BE2C (cell line): Measurements from ENCODE around the gene PRKAB1.

Experiments used
- DNase-seq: peaks from one replicate; pipeline ENCODE4 v3.0.0-alpha.2; 2020
- H3K27me3 ChIP-seq: fragments of 250-450 bp; sonication (Bioruptor Pico); 2 replicates; pipeline ENCODE4 v1.5.1; 2020; ENCODE audit warnings: mild to moderate bottlenecking
- H3K36me3 ChIP-seq: fragments of 250-450 bp; sonication (Bioruptor Pico); 2 replicates; pipeline ENCODE4 v1.5.1; 2020; ENCODE audit warnings: mild to moderate bottlenecking
- H3K4me1 ChIP-seq: fragments of 250-450 bp; sonication (Bioruptor Pico); 2 replicates; pipeline ENCODE4 v1.5.1; 2020
- H3K4me3 ChIP-seq: 2 replicates; pipeline ENCODE4 v1.5.1; 2011; ENCODE audit warnings: low read depth, low read length
- H3K9me3 ChIP-seq: fragments of 250-450 bp; sonication (Bioruptor Pico); 2 replicates; pipeline ENCODE4 v1.5.1; 2020
- TF ChIP-seq, protein P1 (sequence below): IDR thresholded peaks from 2 replicates; pipeline ENCODE4 v1.5.1; 2012; ENCODE audit warnings: mild to moderate bottlenecking, low read depth, low read length

PRKAB1 gene

DNA sequence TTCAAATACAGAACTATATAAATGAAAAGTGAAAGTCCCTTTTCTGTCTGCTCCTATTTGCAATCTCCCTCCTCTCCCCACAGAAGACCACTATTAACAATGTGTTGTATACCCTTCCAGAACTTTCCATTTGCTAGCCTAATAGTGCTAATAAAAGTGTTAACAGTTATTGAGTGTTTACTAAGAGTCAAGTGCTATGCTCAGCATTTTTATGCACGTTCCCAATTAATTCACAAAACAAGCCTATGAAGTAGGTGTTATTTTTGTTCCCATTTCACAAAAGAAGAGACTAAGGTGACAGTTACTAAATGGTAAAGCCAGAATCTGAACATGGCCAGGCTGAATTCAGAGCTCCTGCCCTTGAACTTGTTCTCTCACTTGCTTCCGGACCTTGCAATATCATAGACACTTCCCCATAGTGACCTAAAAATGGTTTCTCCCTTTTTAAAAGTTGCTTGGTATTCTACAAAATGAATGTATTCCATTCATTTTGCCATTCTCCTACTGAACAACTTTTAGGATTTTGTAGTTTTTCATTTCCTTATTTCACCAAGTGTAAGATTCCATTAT is 1.6 kb upstream of the PRKAB1 start:
- TF ChIP-seq, protein P1, sequence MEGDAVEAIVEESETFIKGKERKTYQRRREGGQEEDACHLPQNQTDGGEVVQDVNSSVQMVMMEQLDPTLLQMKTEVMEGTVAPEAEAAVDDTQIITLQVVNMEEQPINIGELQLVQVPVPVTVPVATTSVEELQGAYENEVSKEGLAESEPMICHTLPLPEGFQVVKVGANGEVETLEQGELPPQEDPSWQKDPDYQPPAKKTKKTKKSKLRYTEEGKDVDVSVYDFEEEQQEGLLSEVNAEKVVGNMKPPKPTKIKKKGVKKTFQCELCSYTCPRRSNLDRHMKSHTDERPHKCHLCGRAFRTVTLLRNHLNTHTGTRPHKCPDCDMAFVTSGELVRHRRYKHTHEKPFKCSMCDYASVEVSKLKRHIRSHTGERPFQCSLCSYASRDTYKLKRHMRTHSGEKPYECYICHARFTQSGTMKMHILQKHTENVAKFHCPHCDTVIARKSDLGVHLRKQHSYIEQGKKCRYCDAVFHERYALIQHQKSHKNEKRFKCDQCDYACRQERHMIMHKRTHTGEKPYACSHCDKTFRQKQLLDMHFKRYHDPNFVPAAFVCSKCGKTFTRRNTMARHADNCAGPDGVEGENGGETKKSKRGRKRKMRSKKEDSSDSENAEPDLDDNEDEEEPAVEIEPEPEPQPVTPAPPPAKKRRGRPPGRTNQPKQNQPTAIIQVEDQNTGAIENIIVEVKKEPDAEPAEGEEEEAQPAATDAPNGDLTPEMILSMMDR, result no peak
- H3K4me3 ChIP-seq, result no peak overlapping the region; the same call in 1 of the 2 replicates
- no peak for DNase-seq
- no peaks in the 10 kb centered on the region for H3K4me1 ChIP-seq
- H3K36me3 ChIP-seq, result peaks cover 9% of the 10 kb centered on the region
- no peaks in the 10 kb centered on the region for H3K9me3 ChIP-seq
- peaks cover 4% of the 10 kb centered on the region; the same call in 1 of the 2 replicates for H3K27me3 ChIP-seq

DNA sequence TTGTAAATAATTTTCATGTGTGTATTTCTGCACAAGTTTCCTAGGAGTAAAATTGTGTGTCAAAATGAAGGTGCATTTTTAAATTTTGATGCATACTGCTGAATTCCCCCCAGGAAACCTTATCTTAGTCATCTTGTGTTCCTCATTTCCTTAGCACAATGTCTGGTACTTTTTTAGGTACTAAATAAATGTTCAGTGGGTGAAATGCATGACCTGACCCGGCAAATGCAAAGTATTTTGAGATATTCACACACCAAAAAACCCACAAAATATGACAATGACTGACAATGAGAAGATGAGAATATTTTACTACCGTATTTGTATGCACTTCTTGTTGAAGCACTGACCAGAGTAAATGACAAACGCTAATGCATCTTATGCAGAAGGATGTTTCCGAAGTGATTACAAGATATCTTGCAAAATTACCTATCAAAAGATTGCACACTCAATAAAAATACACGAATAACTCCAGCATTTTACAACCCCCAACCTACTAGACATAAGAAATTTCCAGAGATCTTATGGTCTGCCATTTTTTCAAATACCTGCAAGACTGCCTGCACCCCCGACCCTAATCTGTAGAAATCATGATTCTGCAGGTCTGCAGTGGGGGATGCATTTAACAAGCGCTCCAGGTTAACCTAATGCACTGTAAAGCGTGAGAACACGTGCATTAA is 895 bp upstream of the PRKAB1 start:
- Histone ChIP-seq H3K27me3 (no peaks in the 10 kb centered on the region), H3K4me3 (peak overlapping the region; percentile 98), H3K4me1 (no peaks in the 10 kb centered on the region), H3K36me3 (peaks cover 9% of the 10 kb centered on the region), H3K9me3 (no peaks in the 10 kb centered on the region)
- TF ChIP-seq, protein P1, result no peak
- no peak for DNase-seq

DNA sequence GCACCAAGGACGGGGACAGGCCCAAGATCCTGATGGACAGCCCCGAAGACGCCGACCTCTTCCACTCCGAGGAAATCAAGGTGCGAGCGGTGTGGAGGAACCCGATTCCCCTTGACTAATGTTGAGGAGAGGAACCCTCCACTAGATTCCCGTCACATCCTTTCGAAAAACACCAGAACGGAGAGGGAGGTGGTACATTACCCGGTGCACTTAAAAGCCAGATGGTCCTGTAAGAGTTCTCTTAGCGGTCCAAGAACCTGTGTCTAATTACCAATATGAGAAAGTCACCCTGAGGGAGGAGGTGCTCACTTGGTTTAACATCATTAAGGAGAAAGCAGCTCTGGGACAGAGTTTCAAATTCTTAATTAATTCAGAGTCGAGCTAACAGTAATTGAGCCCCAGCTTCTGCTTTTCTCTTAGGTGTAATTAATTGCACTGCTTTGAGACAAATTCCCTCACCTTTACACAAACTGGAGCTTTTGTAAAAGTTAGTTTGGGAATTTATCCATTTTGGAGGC is 450 bp downstream of the PRKAB1 start:
- Histone ChIP-seq H3K27me3 (no peaks in the 10 kb centered on the region), H3K4me1 (no peaks in the 10 kb centered on the region), H3K36me3 (peaks cover 17% of the 10 kb centered on the region), H3K9me3 (no peaks in the 10 kb centered on the region), H3K4me3 (peak overlapping the region; percentile 98)
- TF ChIP-seq, protein P1, result no peak
- DNase-seq, result no peak

DNA sequence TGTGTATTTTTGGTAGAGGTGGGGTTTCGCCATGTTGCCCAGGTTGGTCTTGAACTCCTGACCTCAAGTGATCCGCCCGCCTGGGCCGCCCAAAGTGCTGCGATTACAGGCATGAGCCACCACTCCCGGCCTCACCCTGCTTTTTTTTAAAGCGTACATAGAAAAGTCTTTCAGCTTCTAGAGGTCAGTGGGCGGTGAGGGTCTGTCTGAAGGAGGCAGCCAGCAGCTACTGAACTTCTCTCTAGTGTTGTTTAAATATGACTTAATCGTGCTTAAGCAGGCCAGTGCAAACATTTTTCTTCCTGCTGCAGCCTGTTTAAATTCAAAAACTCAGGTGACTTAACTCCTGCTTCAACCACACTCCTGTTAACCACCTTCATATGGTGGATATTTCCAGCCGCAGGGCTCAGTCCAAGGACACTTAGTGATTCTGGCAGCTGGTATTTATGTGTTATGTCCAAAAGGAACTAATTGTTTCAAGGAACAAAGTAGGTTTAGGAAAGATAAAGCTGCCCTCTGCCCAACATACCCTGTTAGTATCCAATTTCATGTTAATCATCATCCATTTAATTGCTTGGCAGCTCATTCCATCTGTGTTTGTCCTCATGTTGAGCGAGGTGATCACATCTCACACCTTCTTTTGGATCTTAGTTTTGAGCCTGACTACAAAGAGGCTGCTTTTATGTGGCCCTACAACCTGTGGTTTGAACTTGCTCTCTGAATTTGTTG is 2.0 kb downstream of the PRKAB1 start:
- TF ChIP-seq, protein P1, result no peak
- Histone ChIP-seq H3K36me3 (peaks cover 33% of the 10 kb centered on the region), H3K27me3 (no peaks in the 10 kb centered on the region), H3K9me3 (no peaks in the 10 kb centered on the region), H3K4me3 (no peak overlapping the region), H3K4me1 (no peaks in the 10 kb centered on the region)
- DNase-seq, result no peak

DNA sequence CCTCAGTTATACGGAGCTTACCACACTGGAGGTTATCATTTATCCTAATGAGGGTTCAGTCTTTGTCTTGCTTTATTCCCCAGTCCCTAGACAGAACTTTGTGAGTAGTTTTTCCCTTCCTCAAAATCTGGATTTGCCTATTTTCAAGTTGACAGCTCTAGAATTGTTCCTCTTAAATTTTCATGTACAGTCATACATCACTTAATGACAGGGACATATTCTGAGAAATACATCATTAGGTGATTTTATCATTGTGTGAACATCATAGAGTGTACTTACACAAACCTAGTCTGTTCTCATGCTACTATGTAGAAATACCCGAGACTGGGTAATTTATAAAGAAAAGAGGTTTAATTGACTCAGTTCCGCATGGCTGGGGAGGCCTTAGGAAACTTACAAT is 3.1 kb downstream of the PRKAB1 start:
- peaks cover 44% of the 10 kb centered on the region for H3K36me3 ChIP-seq
- H3K9me3 ChIP-seq, result no peaks in the 10 kb centered on the region
- H3K27me3 ChIP-seq, result no peaks in the 10 kb centered on the region
- TF ChIP-seq, protein P1, result no peak
- H3K4me3 ChIP-seq, result no peak overlapping the region
- DNase-seq, result no peak
- H3K4me1 ChIP-seq, result no peaks in the 10 kb centered on the region
